ENCODE data around the gene IQSEC3. TPM values are rescaled to one million over a fixed set of nuclear protein-coding genes. Genes with fewer than 3 reads are reported as not detected.

The IQSEC3 gene
- total and polyA plus RNA-seq, 2 of the 13 experiments (the other 11 are each of a cell fraction or from before 2014, with no cell fraction given), result not detected

DNA sequence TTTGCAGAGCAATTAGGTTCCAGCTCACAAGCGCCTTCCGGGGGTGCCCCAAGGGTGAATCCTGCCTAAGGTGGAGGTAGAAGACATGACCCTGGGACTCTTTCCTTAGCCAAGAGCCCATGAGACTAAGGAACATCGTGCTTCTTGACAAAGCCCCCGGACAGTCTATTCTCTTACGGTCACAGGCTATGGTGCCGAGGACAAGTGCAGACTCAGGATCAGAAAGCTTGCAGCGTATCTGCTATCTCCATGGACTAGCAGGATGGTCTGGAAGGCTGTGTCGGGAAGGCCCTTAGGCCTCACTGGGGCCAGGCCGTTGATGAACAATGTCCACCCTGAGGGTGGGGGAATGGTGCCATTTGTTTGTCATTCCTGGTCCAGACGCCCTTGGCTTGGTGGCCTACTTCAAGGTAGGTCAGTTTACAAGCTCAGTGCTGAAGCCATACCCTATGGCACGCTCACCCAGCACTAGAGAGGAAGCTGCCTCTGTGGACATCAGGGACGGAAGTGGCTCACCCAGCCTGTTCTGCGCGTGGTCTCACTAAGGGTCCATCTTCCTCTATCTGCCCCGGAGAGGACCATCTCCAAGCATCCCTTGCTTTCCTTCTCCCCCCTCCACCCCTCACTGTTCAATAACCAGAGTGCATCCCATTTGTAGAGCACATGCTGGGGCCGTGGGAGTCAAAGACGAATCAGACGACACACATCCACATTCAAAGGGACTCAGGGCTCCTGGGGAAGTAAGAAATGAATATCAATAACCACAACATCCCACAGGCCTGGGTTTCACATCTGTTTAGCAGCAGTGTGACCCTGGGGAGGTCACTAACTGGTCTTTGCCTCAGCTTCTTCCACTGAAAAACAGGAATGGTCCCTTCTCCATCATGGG lies 45.0 kb upstream of the IQSEC3 start (continued):
- TF ChIP-seq, protein P1, sequence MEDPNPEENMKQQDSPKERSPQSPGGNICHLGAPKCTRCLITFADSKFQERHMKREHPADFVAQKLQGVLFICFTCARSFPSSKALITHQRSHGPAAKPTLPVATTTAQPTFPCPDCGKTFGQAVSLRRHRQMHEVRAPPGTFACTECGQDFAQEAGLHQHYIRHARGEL (CRISPR knock-in tag; IDR thresholded peaks at IDR 0.05), result 0 out of 2 replicates have a peak, but pooled peaks have one; percentile 69
- no peak for TF ChIP-seq ZNF615 (CRISPR knock-in tag; IDR thresholded peaks at IDR 0.05; ENCODE audit: borderline replicate concordance)
- TF ChIP-seq ZNF572 (CRISPR knock-in tag; IDR thresholded peaks at IDR 0.05), result no peak
- no peak for TF ChIP-seq NCOA1 (CRISPR knock-in tag; IDR thresholded peaks at IDR 0.05)
- TF ChIP-seq, protein P2, sequence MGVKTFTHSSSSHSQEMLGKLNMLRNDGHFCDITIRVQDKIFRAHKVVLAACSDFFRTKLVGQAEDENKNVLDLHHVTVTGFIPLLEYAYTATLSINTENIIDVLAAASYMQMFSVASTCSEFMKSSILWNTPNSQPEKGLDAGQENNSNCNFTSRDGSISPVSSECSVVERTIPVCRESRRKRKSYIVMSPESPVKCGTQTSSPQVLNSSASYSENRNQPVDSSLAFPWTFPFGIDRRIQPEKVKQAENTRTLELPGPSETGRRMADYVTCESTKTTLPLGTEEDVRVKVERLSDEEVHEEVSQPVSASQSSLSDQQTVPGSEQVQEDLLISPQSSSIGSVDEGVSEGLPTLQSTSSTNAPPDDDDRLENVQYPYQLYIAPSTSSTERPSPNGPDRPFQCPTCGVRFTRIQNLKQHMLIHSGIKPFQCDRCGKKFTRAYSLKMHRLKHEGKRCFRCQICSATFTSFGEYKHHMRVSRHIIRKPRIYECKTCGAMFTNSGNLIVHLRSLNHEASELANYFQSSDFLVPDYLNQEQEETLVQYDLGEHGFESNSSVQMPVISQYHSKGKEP (CRISPR knock-in tag; IDR thresholded peaks at IDR 0.05), result no peak
- no peak for TF ChIP-seq ZBTB1 (CRISPR knock-in tag; IDR thresholded peaks at IDR 0.05; ENCODE audit: borderline replicate concordance)
- TF ChIP-seq MLLT10 (CRISPR knock-in tag; IDR thresholded peaks at IDR 0.05), result no peak
- TF ChIP-seq, protein P3, sequence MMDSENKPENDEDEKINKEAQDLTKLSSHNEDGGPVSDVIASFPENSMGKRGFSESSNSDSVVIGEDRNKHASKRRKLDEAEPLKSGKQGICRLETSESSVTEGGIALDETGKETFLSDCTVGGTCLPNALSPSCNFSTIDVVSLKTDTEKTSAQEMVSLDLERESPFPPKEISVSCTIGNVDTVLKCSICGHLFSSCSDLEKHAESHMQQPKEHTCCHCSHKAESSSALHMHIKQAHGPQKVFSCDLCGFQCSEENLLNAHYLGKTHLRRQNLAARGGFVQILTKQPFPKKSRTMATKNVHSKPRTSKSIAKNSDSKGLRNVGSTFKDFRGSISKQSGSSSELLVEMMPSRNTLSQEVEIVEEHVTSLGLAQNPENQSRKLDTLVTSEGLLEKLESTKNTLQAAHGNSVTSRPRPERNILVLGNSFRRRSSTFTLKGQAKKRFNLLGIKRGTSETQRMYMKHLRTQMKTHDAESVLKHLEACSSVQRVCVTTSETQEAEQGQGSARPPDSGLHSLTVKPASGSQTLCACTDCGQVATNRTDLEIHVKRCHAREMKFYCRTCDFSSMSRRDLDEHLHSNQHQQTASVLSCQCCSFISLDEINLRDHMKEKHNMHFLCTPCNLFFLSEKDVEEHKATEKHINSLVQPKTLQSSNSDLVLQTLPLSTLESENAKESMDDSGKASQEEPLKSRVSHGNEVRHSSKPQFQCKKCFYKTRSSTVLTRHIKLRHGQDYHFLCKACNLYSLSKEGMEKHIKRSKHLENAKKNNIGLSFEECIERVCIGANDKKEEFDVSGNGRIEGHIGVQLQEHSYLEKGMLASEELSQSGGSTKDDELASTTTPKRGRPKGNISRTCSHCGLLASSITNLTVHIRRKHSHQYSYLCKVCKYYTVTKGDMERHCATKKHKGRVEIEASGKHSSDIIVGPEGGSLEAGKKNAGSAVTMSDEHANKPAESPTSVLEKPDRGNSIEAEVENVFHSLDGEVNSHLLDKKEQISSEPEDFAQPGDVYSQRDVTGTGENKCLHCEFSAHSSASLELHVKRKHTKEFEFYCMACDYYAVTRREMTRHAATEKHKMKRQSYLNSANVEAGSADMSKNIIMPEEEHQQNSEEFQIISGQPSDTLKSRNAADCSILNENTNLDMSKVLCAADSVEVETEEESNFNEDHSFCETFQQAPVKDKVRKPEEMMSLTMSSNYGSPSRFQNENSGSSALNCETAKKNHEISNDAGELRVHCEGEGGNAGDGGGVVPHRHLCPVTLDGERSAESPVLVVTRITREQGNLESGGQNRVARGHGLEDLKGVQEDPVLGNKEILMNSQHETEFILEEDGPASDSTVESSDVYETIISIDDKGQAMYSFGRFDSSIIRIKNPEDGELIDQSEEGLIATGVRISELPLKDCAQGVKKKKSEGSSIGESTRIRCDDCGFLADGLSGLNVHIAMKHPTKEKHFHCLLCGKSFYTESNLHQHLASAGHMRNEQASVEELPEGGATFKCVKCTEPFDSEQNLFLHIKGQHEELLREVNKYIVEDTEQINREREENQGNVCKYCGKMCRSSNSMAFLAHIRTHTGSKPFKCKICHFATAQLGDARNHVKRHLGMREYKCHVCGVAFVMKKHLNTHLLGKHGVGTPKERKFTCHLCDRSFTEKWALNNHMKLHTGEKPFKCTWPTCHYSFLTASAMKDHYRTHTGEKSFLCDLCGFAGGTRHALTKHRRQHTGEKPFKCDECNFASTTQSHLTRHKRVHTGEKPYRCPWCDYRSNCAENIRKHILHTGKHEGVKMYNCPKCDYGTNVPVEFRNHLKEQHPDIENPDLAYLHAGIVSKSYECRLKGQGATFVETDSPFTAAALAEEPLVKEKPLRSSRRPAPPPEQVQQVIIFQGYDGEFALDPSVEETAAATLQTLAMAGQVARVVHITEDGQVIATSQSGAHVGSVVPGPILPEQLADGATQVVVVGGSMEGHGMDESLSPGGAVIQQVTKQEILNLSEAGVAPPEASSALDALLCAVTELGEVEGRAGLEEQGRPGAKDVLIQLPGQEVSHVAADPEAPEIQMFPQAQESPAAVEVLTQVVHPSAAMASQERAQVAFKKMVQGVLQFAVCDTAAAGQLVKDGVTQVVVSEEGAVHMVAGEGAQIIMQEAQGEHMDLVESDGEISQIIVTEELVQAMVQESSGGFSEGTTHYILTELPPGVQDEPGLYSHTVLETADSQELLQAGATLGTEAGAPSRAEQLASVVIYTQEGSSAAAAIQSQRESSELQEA (CRISPR knock-in tag; IDR thresholded peaks at IDR 0.05; ENCODE audit: not compliant biosample characterization), result no peak
- TF ChIP-seq, protein P4, sequence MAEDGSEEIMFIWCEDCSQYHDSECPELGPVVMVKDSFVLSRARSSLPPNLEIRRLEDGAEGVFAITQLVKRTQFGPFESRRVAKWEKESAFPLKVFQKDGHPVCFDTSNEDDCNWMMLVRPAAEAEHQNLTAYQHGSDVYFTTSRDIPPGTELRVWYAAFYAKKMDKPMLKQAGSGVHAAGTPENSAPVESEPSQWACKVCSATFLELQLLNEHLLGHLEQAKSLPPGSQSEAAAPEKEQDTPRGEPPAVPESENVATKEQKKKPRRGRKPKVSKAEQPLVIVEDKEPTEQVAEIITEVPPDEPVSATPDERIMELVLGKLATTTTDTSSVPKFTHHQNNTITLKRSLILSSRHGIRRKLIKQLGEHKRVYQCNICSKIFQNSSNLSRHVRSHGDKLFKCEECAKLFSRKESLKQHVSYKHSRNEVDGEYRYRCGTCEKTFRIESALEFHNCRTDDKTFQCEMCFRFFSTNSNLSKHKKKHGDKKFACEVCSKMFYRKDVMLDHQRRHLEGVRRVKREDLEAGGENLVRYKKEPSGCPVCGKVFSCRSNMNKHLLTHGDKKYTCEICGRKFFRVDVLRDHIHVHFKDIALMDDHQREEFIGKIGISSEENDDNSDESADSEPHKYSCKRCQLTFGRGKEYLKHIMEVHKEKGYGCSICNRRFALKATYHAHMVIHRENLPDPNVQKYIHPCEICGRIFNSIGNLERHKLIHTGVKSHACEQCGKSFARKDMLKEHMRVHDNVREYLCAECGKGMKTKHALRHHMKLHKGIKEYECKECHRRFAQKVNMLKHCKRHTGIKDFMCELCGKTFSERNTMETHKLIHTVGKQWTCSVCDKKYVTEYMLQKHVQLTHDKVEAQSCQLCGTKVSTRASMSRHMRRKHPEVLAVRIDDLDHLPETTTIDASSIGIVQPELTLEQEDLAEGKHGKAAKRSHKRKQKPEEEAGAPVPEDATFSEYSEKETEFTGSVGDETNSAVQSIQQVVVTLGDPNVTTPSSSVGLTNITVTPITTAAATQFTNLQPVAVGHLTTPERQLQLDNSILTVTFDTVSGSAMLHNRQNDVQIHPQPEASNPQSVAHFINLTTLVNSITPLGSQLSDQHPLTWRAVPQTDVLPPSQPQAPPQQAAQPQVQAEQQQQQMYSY (CRISPR knock-in tag; IDR thresholded peaks at IDR 0.05), result no peak
- no peak for TF ChIP-seq TEAD3 (CRISPR knock-in tag; optimal IDR thresholded peaks at IDR 0.05; ENCODE audit: borderline replicate concordance)
